IPS DF 6.9 (cell line): ENCODE measurements around the gene XYLT2.
A peak's percentile ranks its signal among the peaks of the same experiment; 100 is the strongest.
"Not testable (repeated sequence)": the region's sequence is repeated elsewhere in the genome, so short reads cannot be mapped to it uniquely, and the experiment has no call there.

Experiments
- DNase-seq: peaks from one replicate; pipeline ENCODE4 v3.0.0-alpha.2; 2013; ENCODE audit warnings: low read depth, low spot score
- H3K27ac ChIP-seq: one replicate; pipeline ENCODE4 v1.5.1; 2013; ENCODE audit warnings: low read length, control low read depth
- H3K27me3 ChIP-seq: 2 replicates; pipeline ENCODE4 v1.6.1; 2013; ENCODE audit warnings: mild to moderate bottlenecking, low read length; ENCODE audit not compliant: control insufficient read depth, insufficient read depth
- H3K36me3 ChIP-seq: 2 replicates; pipeline ENCODE4 v1.6.1; 2013; ENCODE audit warnings: low read length; ENCODE audit not compliant: control insufficient read depth, insufficient read depth
- H3K4me1 ChIP-seq: 2 replicates; pipeline ENCODE4 v1.6.1; 2013; ENCODE audit warnings: low read length; ENCODE audit not compliant: control insufficient read depth, insufficient read depth
- H3K4me3 ChIP-seq: 2 replicates; pipeline ENCODE4 v1.5.1; 2013; ENCODE audit warnings: mild to moderate bottlenecking, low read length
- H3K9me3 ChIP-seq: 2 replicates; pipeline ENCODE4 v1.6.1; 2013; ENCODE audit warnings: low read length, inconsistent platforms; ENCODE audit not compliant: control insufficient read depth, insufficient read depth
- WGBS: extraction: QIAGEN DNeasy Blood & Tissue Kit; methylation state at CpG from one replicate; pipeline ENCODE4 v1.1.7; 2013; ENCODE audit warnings: mixed read lengths, missing lambda C conversion rate; ENCODE audit not compliant: insufficient read length, insufficient coverage; 5-methylcytosine and 5-hydroxymethylcytosine counted together

Gene XYLT2

DNA sequence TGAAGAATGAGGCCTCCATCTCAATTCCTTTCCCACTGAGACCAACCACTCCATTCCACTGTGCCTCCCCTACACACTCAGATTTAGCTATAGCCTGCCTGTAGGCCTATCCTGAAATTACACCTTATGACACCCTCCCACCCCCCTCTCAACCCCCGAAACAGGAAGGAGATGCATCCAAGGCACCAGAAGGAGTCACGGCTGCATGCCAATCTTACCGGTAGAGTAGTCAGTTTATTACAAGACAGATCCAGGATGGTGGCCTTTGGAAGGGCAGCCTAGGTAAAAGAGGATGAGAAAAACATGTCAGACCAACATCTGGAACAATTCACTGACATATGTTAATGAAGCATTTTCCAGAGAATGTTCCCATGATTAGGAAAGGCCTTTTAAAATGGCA is 48.8 kb downstream of the XYLT2 start:
- H3K36me3 ChIP-seq: peaks cover 30% of the 10 kb centered on the region; the same call in 1 of the 2 replicates
- no CpG with 5 or more reads among the region's 3 CpGs for WGBS
- no peaks in the 10 kb centered on the region for H3K4me1 ChIP-seq
- H3K9me3 ChIP-seq: no peaks in the 10 kb centered on the region
- H3K27ac ChIP-seq: no peak overlapping the region
- no peaks in the 10 kb centered on the region for H3K27me3 ChIP-seq
- no peak for DNase-seq
- H3K4me3 ChIP-seq: no peak overlapping the region

DNA sequence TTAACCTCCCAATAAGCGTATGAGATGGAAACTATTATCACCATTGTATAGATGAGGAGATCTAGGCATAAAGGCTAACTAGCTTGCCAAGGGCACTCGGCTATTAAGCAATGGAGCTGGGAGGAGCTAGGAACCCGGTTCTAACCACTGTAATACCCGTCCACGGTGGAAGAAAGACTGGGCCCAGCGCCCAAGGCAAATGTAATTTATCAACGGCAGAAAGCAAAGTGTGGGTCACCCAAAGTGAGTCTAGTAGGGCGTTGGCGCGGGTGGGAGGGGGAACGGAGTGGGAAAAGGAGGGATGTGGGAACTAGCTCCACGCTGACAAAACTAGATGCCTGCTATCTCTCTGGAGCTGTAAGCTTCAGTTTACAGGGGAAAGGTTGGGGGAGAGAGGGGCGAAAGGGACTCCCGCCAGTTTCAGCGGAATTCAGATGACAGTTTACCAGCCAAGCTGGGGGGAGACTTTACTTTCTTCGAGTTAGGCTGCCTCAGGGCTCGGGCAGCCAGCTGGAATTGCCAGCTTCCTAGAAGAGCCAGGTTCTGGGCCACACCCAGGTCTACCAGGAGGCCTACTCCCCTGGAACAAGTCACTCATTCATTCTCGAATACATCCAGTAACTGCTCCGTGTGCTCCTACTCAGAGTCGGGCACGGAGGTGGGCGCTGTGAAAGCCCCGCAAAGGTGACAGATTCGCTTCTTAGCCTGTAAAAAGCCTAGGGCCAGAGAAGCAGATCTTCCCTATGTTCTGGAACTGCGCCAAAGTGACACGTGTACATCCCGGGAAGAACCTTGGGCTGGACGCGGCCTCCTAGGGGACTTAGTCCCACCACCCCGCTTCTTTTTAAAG is 50.6 kb downstream of the XYLT2 start:
- no CpG with 5 or more reads among the region's 30 CpGs for WGBS
- no peaks in the 10 kb centered on the region for H3K27me3 ChIP-seq
- no peak for DNase-seq

DNA sequence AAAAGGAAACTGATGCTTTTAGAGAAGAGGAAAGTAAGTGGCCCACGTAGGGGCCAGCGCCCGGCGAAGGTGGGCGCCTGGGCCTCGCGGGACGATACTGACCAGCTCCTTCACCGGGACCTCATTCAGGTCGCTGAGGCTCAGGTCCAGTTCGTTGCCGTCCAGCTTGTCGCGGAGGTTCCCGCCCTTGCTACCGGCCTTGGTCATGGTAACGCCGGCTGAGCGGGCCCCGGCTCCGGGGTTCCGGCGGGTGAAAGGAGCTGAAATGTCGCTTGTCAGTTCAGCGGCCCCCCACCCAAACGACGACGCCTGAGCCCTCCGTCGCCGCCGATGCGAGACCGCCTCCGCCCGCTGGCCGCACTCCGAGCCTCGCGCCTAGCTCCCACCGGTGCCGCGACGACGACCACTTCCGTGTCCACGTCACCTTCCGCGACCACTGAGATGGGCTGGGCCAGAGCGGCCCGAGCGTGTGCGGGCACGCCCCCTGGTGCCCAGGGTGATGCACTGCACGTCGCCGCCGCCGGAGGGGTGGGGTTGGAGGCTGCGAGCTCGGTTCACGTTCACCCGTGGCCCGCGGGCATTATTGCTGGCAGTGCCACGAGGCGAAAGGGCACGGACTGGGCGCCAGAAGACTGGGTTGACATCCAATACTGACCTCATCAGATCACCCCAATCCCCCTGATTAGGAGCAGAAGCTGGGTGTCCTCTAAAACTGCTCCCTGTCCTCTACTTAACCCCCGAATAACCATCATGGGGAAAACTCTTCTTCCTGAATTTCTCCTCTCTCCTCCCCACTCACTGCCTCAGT is 51.4 kb downstream of the XYLT2 start, which contains the start of gene LRRC59:
Gene LRRC59, minus strand, starts transcription at position 413 of the 808 bp plus-strand sequence. Its CDS starts 206 bp downstream, at position 207.
- no peaks in the 10 kb centered on the region for H3K4me1 ChIP-seq
- H3K27ac ChIP-seq: no peak within 1 kb of the TSS
- peaks cover 19% of the 10 kb centered on the region; the same call in 1 of the 2 replicates for H3K36me3 ChIP-seq
- no peaks in the 10 kb centered on the region for H3K27me3 ChIP-seq
- DNase-seq: peak; percentile 41
- H3K9me3 ChIP-seq: no peaks in the 10 kb centered on the region
- no CpG with 5 or more reads among the region's 70 CpGs for WGBS
- peak within 1 kb of the TSS; percentile 78 for H3K4me3 ChIP-seq

More for the DNA sequence above, 50.6 kb downstream of the XYLT2 start:
- Histone ChIP-seq H3K36me3 (peaks cover 26% of the 10 kb centered on the region; the same call in 1 of the 2 replicates), H3K4me3 (peak overlapping the region; percentile 78), H3K4me1 (no peaks in the 10 kb centered on the region), H3K27ac (no peak overlapping the region), H3K9me3 (no peaks in the 10 kb centered on the region)

DNA sequence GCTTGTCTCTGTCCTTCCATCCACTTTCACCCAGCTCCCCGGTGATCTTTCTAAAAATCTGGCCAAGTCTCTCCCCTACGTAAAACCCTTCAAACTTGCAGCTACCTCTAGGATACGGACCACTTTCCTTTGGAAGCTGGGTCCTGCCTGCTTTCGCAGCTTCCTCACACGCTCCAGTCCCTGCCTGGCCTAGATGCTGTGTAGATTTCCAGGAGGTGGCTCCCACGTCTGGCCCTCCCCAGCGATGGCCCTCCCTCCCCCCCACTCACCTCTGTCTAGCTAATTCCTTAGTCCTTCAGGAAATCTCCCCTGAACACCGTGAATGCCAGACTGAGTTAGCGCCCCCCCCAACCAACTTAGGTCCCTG is 52.0 kb downstream of the XYLT2 start:
- no CpG with 5 or more reads among the region's 9 CpGs for WGBS
- no peaks in the 10 kb centered on the region for H3K27me3 ChIP-seq
- H3K36me3 ChIP-seq: peaks cover 14% of the 10 kb centered on the region; the same call in 1 of the 2 replicates
- no peak overlapping the region for H3K27ac ChIP-seq
- H3K4me3 ChIP-seq: no peak overlapping the region
- H3K9me3 ChIP-seq: no peaks in the 10 kb centered on the region
- no peak for DNase-seq
- H3K4me1 ChIP-seq: 0 out of 2 replicates have a peak, but pooled peaks cover 1% of the 10 kb centered on the region

DNA sequence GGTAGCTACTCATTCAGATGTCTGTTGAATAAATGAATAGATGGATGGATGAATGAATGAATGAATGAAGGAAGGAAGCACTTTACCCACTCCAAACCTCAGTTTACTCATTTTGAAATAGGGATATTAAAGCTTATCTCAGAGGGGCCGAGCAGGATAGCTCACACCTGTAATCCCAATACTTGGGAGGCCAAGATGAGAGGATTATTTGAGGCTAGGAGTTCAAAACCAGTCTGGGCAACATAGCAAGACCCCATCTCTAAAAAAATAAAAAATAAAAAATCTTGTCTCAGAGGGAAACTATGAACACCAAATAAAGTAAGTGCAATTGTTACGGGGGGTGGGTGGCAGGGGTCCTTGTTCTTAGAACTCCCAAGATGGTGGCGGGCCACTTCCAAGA is 52.7 kb downstream of the XYLT2 start:
- not testable (repeated sequence) for H3K27ac ChIP-seq, H3K4me1 ChIP-seq, H3K36me3 ChIP-seq, H3K27me3 ChIP-seq, DNase-seq, H3K4me3 ChIP-seq, H3K9me3 ChIP-seq
- WGBS: no CpG with 5 or more reads among the region's 3 CpGs

DNA sequence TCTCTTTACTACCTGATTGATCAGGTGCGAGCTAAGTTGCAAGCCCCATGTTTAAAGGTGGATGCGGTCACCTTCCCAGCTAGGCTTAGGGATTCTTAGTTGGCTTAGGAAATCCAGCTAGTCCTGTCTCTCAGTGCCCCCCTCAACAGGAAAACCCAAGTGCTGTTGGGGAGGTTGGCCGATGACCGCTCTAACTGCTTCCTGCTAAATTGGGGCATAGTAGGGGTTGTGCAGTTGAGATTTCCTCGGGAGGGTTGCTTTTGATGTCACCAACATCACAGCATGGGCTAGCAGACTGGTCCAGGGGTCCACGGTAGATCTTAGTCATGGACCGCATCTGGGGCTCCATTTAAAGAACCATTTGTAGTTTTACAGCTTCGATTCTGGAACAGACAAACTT is 53.7 kb downstream of the XYLT2 start:
- H3K4me3 ChIP-seq, H3K27me3 ChIP-seq, H3K9me3 ChIP-seq, H3K4me1 ChIP-seq, H3K36me3 ChIP-seq, H3K27ac ChIP-seq, DNase-seq: not testable (repeated sequence)
- no CpG with 5 or more reads among the region's 8 CpGs for WGBS

DNA sequence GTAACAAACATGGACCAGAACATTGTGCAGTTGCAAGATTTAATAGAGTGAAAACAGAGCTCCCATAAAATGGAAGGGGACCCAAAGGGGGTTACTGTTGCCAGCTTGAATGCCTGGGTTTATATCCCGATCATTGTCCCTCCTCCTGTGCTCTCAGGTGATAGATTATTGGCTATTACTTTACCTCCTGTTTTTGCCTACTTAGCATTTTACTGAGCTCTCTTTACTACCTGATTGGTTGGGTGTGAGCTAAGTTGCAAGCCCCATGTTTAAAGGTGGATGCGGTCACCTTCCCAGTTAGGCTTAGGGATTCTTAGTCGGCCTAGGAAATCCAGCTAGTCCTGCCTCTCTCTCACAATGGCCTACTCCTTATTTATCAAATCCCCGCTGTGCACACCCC is 59.4 kb downstream of the XYLT2 start:
- not testable (repeated sequence) for H3K27me3 ChIP-seq, H3K4me3 ChIP-seq, H3K4me1 ChIP-seq, H3K36me3 ChIP-seq, H3K9me3 ChIP-seq, DNase-seq, H3K27ac ChIP-seq
- WGBS: no CpG with 5 or more reads among the region's 4 CpGs

DNA sequence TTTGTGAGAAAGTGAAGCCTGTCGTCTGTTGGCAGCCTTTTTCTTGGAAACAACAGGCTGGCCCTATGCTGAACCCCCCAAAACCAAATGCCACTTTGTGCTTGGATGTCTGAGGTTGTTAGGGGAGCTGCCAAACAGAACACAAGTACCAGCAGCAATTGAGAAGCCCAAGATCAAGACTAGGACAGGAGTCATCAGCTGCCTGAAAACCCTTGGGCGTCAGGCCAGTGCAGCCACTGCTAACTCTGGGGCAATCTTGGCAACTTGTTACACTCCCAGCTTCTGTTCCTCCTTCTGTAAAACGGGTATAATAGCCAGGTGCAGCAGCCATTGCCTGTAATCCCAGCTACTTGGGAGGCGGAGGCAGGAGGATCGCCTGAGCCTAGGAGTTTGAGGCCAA is 60.7 kb downstream of the XYLT2 start:
- no peaks in the 10 kb centered on the region for H3K9me3 ChIP-seq
- no peak for DNase-seq
- no CpG with 5 or more reads among the region's 5 CpGs for WGBS
- H3K4me3 ChIP-seq: no peak overlapping the region
- H3K36me3 ChIP-seq: no peaks in the 10 kb centered on the region
- H3K27ac ChIP-seq: no peak overlapping the region
- 0 out of 2 replicates have a peak, but pooled peaks cover 1% of the 10 kb centered on the region for H3K4me1 ChIP-seq
- no peaks in the 10 kb centered on the region for H3K27me3 ChIP-seq

DNA sequence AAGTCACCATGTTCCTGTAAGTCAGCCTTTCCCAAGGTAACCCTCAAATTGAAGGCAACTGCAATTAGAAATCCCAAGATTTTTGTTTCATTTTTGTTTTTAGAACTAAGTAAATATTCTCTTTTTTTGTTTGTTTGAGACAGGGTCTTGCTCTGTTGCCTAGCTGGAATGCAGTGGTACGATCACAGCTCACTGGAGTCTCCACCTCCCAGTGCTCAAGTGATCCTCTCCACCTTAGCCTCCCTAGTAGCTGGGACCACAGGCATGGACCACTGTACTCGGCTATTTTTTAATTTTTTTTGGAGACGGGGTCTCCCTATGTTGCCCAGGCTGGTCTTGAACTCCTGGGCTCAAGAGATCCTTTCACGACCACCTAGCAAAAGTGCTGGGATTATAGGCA is 62.0 kb downstream of the XYLT2 start:
- no peaks in the 10 kb centered on the region for H3K4me1 ChIP-seq
- no peak overlapping the region for H3K4me3 ChIP-seq
- no peaks in the 10 kb centered on the region for H3K9me3 ChIP-seq
- no peak for DNase-seq
- H3K36me3 ChIP-seq: no peaks in the 10 kb centered on the region
- no CpG with 5 or more reads among the region's 4 CpGs for WGBS
- H3K27ac ChIP-seq: no peak overlapping the region
- H3K27me3 ChIP-seq: no peaks in the 10 kb centered on the region
